ENCODE data around the gene CTNNBIP1.

Gene CTNNBIP1

GRCh38 chr1:9836632-9836960, 73.5 kb downstream of the CTNNBIP1 start:
- Histone ChIP-seq H3K36me3 (ENCODE audit: control insufficient read depth in 2 of 2, insufficient read depth in 2 of 2, low read length in 2 of 2) (no peaks in the 10 kb centered on the region), H3K9ac (ENCODE audit: low read depth in 1 of 2, low read length in 2 of 2) (peak overlapping the region in 1 of 2 donors; percentile 65), H3K4me3 (ENCODE audit: low read length in 2 of 2) (no peak overlapping the region), H3K4me1 (ENCODE audit: control insufficient read depth in 2 of 2, insufficient read depth in 2 of 2, low read length in 2 of 2) (peaks cover 24 to 29% of the 10 kb centered on the region in 2 donors), H3K27me3 (ENCODE audit: control insufficient read depth in 2 of 2, insufficient read depth in 2 of 2, low read length in 2 of 2) (no peaks in the 10 kb centered on the region), H3K27ac (ENCODE audit: low read depth in 2 of 2, low read length in 2 of 2) (peak overlapping the region in 1 of 2 donors; percentile 61), H3K9me3 (ENCODE audit: control insufficient read depth in 2 of 2, low read length in 2 of 2) (no peaks in the 10 kb centered on the region)

- peak overlapping the region; percentile 61 for H3K27ac ChIP-seq (ENCODE audit: low read depth in 2 of 2, low read length in 2 of 2)
- H3K4me3 ChIP-seq (ENCODE audit: low read length in 2 of 2) = peak overlapping the region in 1 of 2 donors; percentile 16
- no peaks in the 10 kb centered on the region for H3K36me3 ChIP-seq (ENCODE audit: control insufficient read depth in 2 of 2, insufficient read depth in 2 of 2, low read length in 2 of 2)
- no peaks in the 10 kb centered on the region for H3K9me3 ChIP-seq (ENCODE audit: control insufficient read depth in 2 of 2, low read length in 2 of 2)
- no peaks in the 10 kb centered on the region for H3K27me3 ChIP-seq (ENCODE audit: control insufficient read depth in 2 of 2, insufficient read depth in 2 of 2, low read length in 2 of 2)
- peaks cover 24 to 29% of the 10 kb centered on the region in 2 donors for H3K4me1 ChIP-seq (ENCODE audit: control insufficient read depth in 2 of 2, insufficient read depth in 2 of 2, low read length in 2 of 2)
- peak overlapping the region; percentile 24 to 65 for H3K9ac ChIP-seq (ENCODE audit: low read depth in 1 of 2, low read length in 2 of 2)
These were observed 74.1 kb downstream of the CTNNBIP1 start for GRCh38 chr1:9835758-9836631.

GRCh38 chr1:9835404-9835757, 74.7 kb downstream of the CTNNBIP1 start:
- H3K36me3 ChIP-seq (ENCODE audit: control insufficient read depth in 2 of 2, insufficient read depth in 2 of 2, low read length in 2 of 2) = no peaks in the 10 kb centered on the region
- H3K9ac ChIP-seq (ENCODE audit: low read depth in 1 of 2, low read length in 2 of 2) = peak overlapping the region in 1 of 2 donors; percentile 65
- peak overlapping the region; percentile 61 to 77 for H3K27ac ChIP-seq (ENCODE audit: low read depth in 2 of 2, low read length in 2 of 2)
- peaks cover 24 to 29% of the 10 kb centered on the region in 2 donors for H3K4me1 ChIP-seq (ENCODE audit: control insufficient read depth in 2 of 2, insufficient read depth in 2 of 2, low read length in 2 of 2)
- no peak overlapping the region for H3K4me3 ChIP-seq (ENCODE audit: low read length in 2 of 2)
- H3K27me3 ChIP-seq (ENCODE audit: control insufficient read depth in 2 of 2, insufficient read depth in 2 of 2, low read length in 2 of 2) = no peaks in the 10 kb centered on the region
- no peaks in the 10 kb centered on the region for H3K9me3 ChIP-seq (ENCODE audit: control insufficient read depth in 2 of 2, low read length in 2 of 2)

GRCh38 chr1:9833632-9834031, 76.4 kb downstream of the CTNNBIP1 start:
- no peaks in the 10 kb centered on the region for H3K27me3 ChIP-seq (ENCODE audit: control insufficient read depth in 2 of 2, insufficient read depth in 2 of 2, low read length in 2 of 2)
- no peak overlapping the region for H3K9ac ChIP-seq (ENCODE audit: low read depth in 1 of 2, low read length in 2 of 2)
- no peak overlapping the region for H3K4me3 ChIP-seq (ENCODE audit: low read length in 2 of 2)
- H3K9me3 ChIP-seq (ENCODE audit: control insufficient read depth in 2 of 2, low read length in 2 of 2) = no peaks in the 10 kb centered on the region
- no peaks in the 10 kb centered on the region for H3K36me3 ChIP-seq (ENCODE audit: control insufficient read depth in 2 of 2, insufficient read depth in 2 of 2, low read length in 2 of 2)
- no peak overlapping the region for H3K27ac ChIP-seq (ENCODE audit: low read depth in 2 of 2, low read length in 2 of 2)
- peaks cover 21 to 23% of the 10 kb centered on the region in 2 donors for H3K4me1 ChIP-seq (ENCODE audit: control insufficient read depth in 2 of 2, insufficient read depth in 2 of 2, low read length in 2 of 2)

GRCh38 chr1:9827558-9828185, 82.4 kb downstream of the CTNNBIP1 start:
- H3K27ac ChIP-seq (ENCODE audit: low read depth in 2 of 2, low read length in 2 of 2) = no peak overlapping the region
- no peak overlapping the region for H3K9ac ChIP-seq (ENCODE audit: low read depth in 1 of 2, low read length in 2 of 2)
- H3K4me1 ChIP-seq (ENCODE audit: control insufficient read depth in 2 of 2, insufficient read depth in 2 of 2, low read length in 2 of 2) = peaks cover 19 to 25% of the 10 kb centered on the region in 2 donors
- no peak overlapping the region for H3K4me3 ChIP-seq (ENCODE audit: low read length in 2 of 2)
- H3K36me3 ChIP-seq (ENCODE audit: control insufficient read depth in 2 of 2, insufficient read depth in 2 of 2, low read length in 2 of 2) = no peaks in the 10 kb centered on the region
- H3K9me3 ChIP-seq (ENCODE audit: control insufficient read depth in 2 of 2, low read length in 2 of 2) = no peaks in the 10 kb centered on the region
- H3K27me3 ChIP-seq (ENCODE audit: control insufficient read depth in 2 of 2, insufficient read depth in 2 of 2, low read length in 2 of 2) = no peaks in the 10 kb centered on the region

GRCh38 chr1:9826616-9827015, 83.5 kb downstream of the CTNNBIP1 start:
- Histone ChIP-seq H3K9ac (ENCODE audit: low read depth in 1 of 2, low read length in 2 of 2) (peak overlapping the region in 1 of 2 donors; percentile 94), H3K36me3 (ENCODE audit: control insufficient read depth in 2 of 2, insufficient read depth in 2 of 2, low read length in 2 of 2) (no peaks in the 10 kb centered on the region), H3K27ac (ENCODE audit: low read depth in 2 of 2, low read length in 2 of 2) (peak overlapping the region; percentile 97 to 98), H3K4me3 (ENCODE audit: low read length in 2 of 2) (no peak overlapping the region), H3K4me1 (ENCODE audit: control insufficient read depth in 2 of 2, insufficient read depth in 2 of 2, low read length in 2 of 2) (peaks cover 27 to 34% of the 10 kb centered on the region in 2 donors), H3K9me3 (ENCODE audit: control insufficient read depth in 2 of 2, low read length in 2 of 2) (no peaks in the 10 kb centered on the region), H3K27me3 (ENCODE audit: control insufficient read depth in 2 of 2, insufficient read depth in 2 of 2, low read length in 2 of 2) (no peaks in the 10 kb centered on the region)

GRCh38 chr1:9826087-9826486, 84.0 kb downstream of the CTNNBIP1 start:
- no peak overlapping the region for H3K4me3 ChIP-seq (ENCODE audit: low read length in 2 of 2)
- no peaks in the 10 kb centered on the region for H3K9me3 ChIP-seq (ENCODE audit: control insufficient read depth in 2 of 2, low read length in 2 of 2)
- peak overlapping the region; percentile 7 to 94 for H3K9ac ChIP-seq (ENCODE audit: low read depth in 1 of 2, low read length in 2 of 2)
- H3K36me3 ChIP-seq (ENCODE audit: control insufficient read depth in 2 of 2, insufficient read depth in 2 of 2, low read length in 2 of 2) = no peaks in the 10 kb centered on the region
- H3K27me3 ChIP-seq (ENCODE audit: control insufficient read depth in 2 of 2, insufficient read depth in 2 of 2, low read length in 2 of 2) = no peaks in the 10 kb centered on the region
- H3K27ac ChIP-seq (ENCODE audit: low read depth in 2 of 2, low read length in 2 of 2) = peak overlapping the region; percentile 97 to 98
- H3K4me1 ChIP-seq (ENCODE audit: control insufficient read depth in 2 of 2, insufficient read depth in 2 of 2, low read length in 2 of 2) = peaks cover 29 to 34% of the 10 kb centered on the region in 2 donors

GRCh38 chr1:9825093-9826074, 84.7 kb downstream of the CTNNBIP1 start:
- H3K9ac ChIP-seq (ENCODE audit: low read depth in 1 of 2, low read length in 2 of 2) = peak overlapping the region; percentile 77 to 94
- peak overlapping the region; percentile 97 to 98 for H3K27ac ChIP-seq (ENCODE audit: low read depth in 2 of 2, low read length in 2 of 2)
- peak overlapping the region; percentile 67 to 87 for H3K4me3 ChIP-seq (ENCODE audit: low read length in 2 of 2)
- H3K27me3 ChIP-seq (ENCODE audit: control insufficient read depth in 2 of 2, insufficient read depth in 2 of 2, low read length in 2 of 2) = no peaks in the 10 kb centered on the region
- H3K4me1 ChIP-seq (ENCODE audit: control insufficient read depth in 2 of 2, insufficient read depth in 2 of 2, low read length in 2 of 2) = peaks cover 29 to 34% of the 10 kb centered on the region in 2 donors
- no peaks in the 10 kb centered on the region for H3K9me3 ChIP-seq (ENCODE audit: control insufficient read depth in 2 of 2, low read length in 2 of 2)
- H3K36me3 ChIP-seq (ENCODE audit: control insufficient read depth in 2 of 2, insufficient read depth in 2 of 2, low read length in 2 of 2) = no peaks in the 10 kb centered on the region

GRCh38 chr1:9824702-9825089, 85.4 kb downstream of the CTNNBIP1 start:
- Histone ChIP-seq H3K36me3 (ENCODE audit: control insufficient read depth in 2 of 2, insufficient read depth in 2 of 2, low read length in 2 of 2) (no peaks in the 10 kb centered on the region), H3K9ac (ENCODE audit: low read depth in 1 of 2, low read length in 2 of 2) (peak overlapping the region; percentile 77 to 94)

More at GRCh38 chr1:9824702-9825089, 85.4 kb downstream of the CTNNBIP1 start:
- H3K4me1 ChIP-seq (ENCODE audit: control insufficient read depth in 2 of 2, insufficient read depth in 2 of 2, low read length in 2 of 2) = peaks cover 29 to 34% of the 10 kb centered on the region in 2 donors
- H3K27ac ChIP-seq (ENCODE audit: low read depth in 2 of 2, low read length in 2 of 2) = peak overlapping the region; percentile 97 to 98
- H3K4me3 ChIP-seq (ENCODE audit: low read length in 2 of 2) = peak overlapping the region; percentile 67 to 87
- no peaks in the 10 kb centered on the region for H3K9me3 ChIP-seq (ENCODE audit: control insufficient read depth in 2 of 2, low read length in 2 of 2)
- H3K27me3 ChIP-seq (ENCODE audit: control insufficient read depth in 2 of 2, insufficient read depth in 2 of 2, low read length in 2 of 2) = no peaks in the 10 kb centered on the region
